GM23338 (cell line): ENCODE results near the gene ZNF225. TPM values are rescaled to one million over a fixed set of nuclear protein-coding genes. Genes with fewer than 3 reads are reported as not detected.

Source experiments
- ATAC-seq: fragments of 200-7000 bp; cut with Tn5 transposase; 3 replicates; pipeline ENCODE4 v1.9.1; 2020
- DNase-seq: peaks from one replicate; pipeline ENCODE4 v3.0.0-alpha.2; 2015; ENCODE audit warnings: low spot score
- H2AFZ ChIP-seq: fragments of 200-600 bp; sonication (generic); 2 replicates; pipeline ENCODE4 v1.8.0; 2016; ENCODE audit warnings: antibody characterized with exemption, mild to moderate bottlenecking, moderate library complexity
- H3F3A ChIP-seq: fragments of 200-600 bp; sonication (generic); replicated peaks from 2 replicates; pipeline ENCODE4 v1.8.0; 2017; ENCODE audit warnings: antibody characterized with exemption, mixed run types, low read depth
- H3K27ac ChIP-seq: fragments of 200-600 bp; sonication (generic); 2 replicates; pipeline ENCODE4 v1.6.1; 2016; ENCODE audit warnings: low read depth
- H3K27me3 ChIP-seq: fragments of 200-600 bp; sonication (generic); 2 replicates; pipeline ENCODE4 v1.8.0; 2016; ENCODE audit warnings: mild to moderate bottlenecking, mixed run types, moderate library complexity; ENCODE audit not compliant: insufficient read depth
- H3K36me3 ChIP-seq: fragments of 200-600 bp; sonication (generic); 2 replicates; pipeline ENCODE4 v1.8.0; 2016; ENCODE audit warnings: mild to moderate bottlenecking; ENCODE audit not compliant: insufficient read depth
- H3K4me1 ChIP-seq: fragments of 200-600 bp; sonication (generic); 2 replicates; pipeline ENCODE4 v1.8.0; 2016; ENCODE audit warnings: mild to moderate bottlenecking, moderate library complexity; ENCODE audit not compliant: insufficient read depth
- H3K4me2 ChIP-seq: fragments of 200-600 bp; sonication (generic); 2 replicates; pipeline ENCODE4 v1.7.1; 2017; ENCODE audit warnings: mixed run types
- H3K4me3 ChIP-seq: fragments of 200-600 bp; sonication (generic); 2 replicates; pipeline ENCODE4 v1.6.1; 2016; ENCODE audit warnings: mixed run types
- H3K79me2 ChIP-seq: fragments of 200-600 bp; sonication (generic); replicated peaks from 2 replicates; pipeline ENCODE4 v1.8.0; 2017; ENCODE audit warnings: mild to moderate bottlenecking; ENCODE audit not compliant: insufficient read depth
- H3K9me2 ChIP-seq: fragments of 200-600 bp; sonication (generic); 2 replicates; pipeline ENCODE4 v1.8.0; 2017; ENCODE audit not compliant: insufficient read depth
- H4K20me1 ChIP-seq: fragments of 200-600 bp; sonication (generic); replicated peaks from 2 replicates; pipeline ENCODE4 v1.8.0; 2017; ENCODE audit warnings: mild to moderate bottlenecking; ENCODE audit not compliant: insufficient read depth
- H3K27ac Mint-ChIP-seq: 2 replicates; pipeline ENCODE4 v1.8.0; 2020; ENCODE audit warnings: inconsistent platforms, mild to moderate bottlenecking, moderate library complexity, mixed read lengths
- H3K27me3 Mint-ChIP-seq: 3 replicates; pipeline ENCODE4 v1.8.0; 2022; ENCODE audit warnings: low read depth, mild to moderate bottlenecking, moderate library complexity, mixed read lengths, inconsistent platforms; ENCODE audit not compliant: insufficient read depth, poor library complexity
- H3K36me3 Mint-ChIP-seq: 3 replicates; pipeline ENCODE4 v1.8.0; 2021; ENCODE audit warnings: low read depth, mild to moderate bottlenecking, inconsistent platforms, moderate library complexity, mixed read lengths
- H3K4me1 Mint-ChIP-seq: 3 replicates; pipeline ENCODE4 v1.8.0; 2020; ENCODE audit warnings: mild to moderate bottlenecking, inconsistent platforms, mixed read lengths
- H3K4me3 Mint-ChIP-seq: 3 replicates; pipeline ENCODE4 v1.8.0; 2021; ENCODE audit warnings: moderate library complexity, mild to moderate bottlenecking, inconsistent platforms, mixed read lengths
- H3K9me3 Mint-ChIP-seq: 3 replicates; pipeline ENCODE4 v1.8.0; 2020; ENCODE audit warnings: moderate library complexity, mild to moderate bottlenecking, inconsistent platforms, mixed read lengths
- CREB1 ChIP-seq: fragments of 250-450 bp; sonication (Bioruptor Pico); IDR thresholded peaks from 2 replicates; pipeline ENCODE4 v1.5.0; 2020; ENCODE audit warnings: low read depth, mild to moderate bottlenecking, moderate library complexity
- EZH2 ChIP-seq: fragments of 200-600 bp; sonication (generic); IDR thresholded peaks from one replicate; pipeline ENCODE4 v1.8.0; 2017; ENCODE audit warnings: antibody characterized with exemption, mild to moderate bottlenecking, low read depth; ENCODE audit not compliant: unreplicated experiment
- JUNB ChIP-seq: IDR thresholded peaks from one replicate; pipeline ENCODE4 v1.6.1; 2016; ENCODE audit warnings: antibody characterized with exemption; ENCODE audit not compliant: unreplicated experiment
- NANOG ChIP-seq: IDR thresholded peaks from 2 replicates; pipeline ENCODE4 v1.6.1; 2016; ENCODE audit warnings: antibody characterized with exemption, borderline replicate concordance
- POLR2AphosphoS5 ChIP-seq: IDR thresholded peaks from 2 replicates; pipeline ENCODE4 v1.6.1; 2016; ENCODE audit warnings: antibody characterized with exemption, low read depth
- REST ChIP-seq: IDR thresholded peaks from one replicate; pipeline ENCODE4 v1.6.1; 2018; ENCODE audit warnings: antibody characterized with exemption; ENCODE audit not compliant: unreplicated experiment
- STAT1 ChIP-seq: IDR thresholded peaks from one replicate; pipeline ENCODE4 v1.6.1; 2016; ENCODE audit warnings: antibody characterized with exemption; ENCODE audit not compliant: unreplicated experiment
- ZNF114 ChIP-seq: fragments of 250-450 bp; sonication (Bioruptor Pico); IDR thresholded peaks from 2 replicates; pipeline ENCODE4 v1.5.0; 2020; ENCODE audit warnings: mild to moderate bottlenecking, moderate library complexity
- ZNF331 ChIP-seq: fragments of 250-450 bp; sonication (Bioruptor Pico); IDR thresholded peaks from 2 replicates; pipeline ENCODE4 v1.5.0; 2020; ENCODE audit warnings: low read depth, mild to moderate bottlenecking, moderate library complexity
- ZNF462 ChIP-seq: fragments of 250-450 bp; sonication (Bioruptor Pico); IDR thresholded peaks from 2 replicates; pipeline ENCODE4 v1.5.0; 2020; ENCODE audit warnings: mild to moderate bottlenecking, moderate library complexity
- polyA plus RNA-seq: library from polyadenylated mRNA; unstranded; fragments of >200 nt; fragmentation: Nextera tagmentation; extraction: Ambion mirVana; gene quantifications from 2 replicates; pipeline ENCODE4 v1.2.1, GENCODE V29; 2016
- total RNA-seq: library from RNA; depleted of rRNA; stranded (reverse); fragments of >200 nt; shearing (Covaris generic); gene quantifications from 2 replicates; pipeline ENCODE4 v1.2.3, GENCODE V29; 2014

The ZNF225 gene
- total and polyA plus RNA-seq, 2 experiments from 2014 or later, result 1.8 to 4.8 TPM

- DNase-seq (no peak), ATAC-seq (no peak)
- Mint-ChIP-seq H3K4me3 (no peak overlapping the region), H3K27ac (no peak overlapping the region), H3K27me3 (peaks cover 3% of the 10 kb centered on the region), H3K4me1 (no peaks in the 10 kb centered on the region), H3K36me3 (peaks cover 13% of the 10 kb centered on the region), H3K9me3 (peaks cover 18% of the 10 kb centered on the region)
- H4K20me1 ChIP-seq, result peaks cover 5% of the 10 kb centered on the region; the same call in 1 of the 2 replicates
- no peaks in the 10 kb centered on the region for H3F3A ChIP-seq
- TF ChIP-seq NANOG, result no peak
- TF ChIP-seq EZH2, result no peak
- no peak for TF ChIP-seq ZNF114 (CRISPR knock-in tag)
- no peak for TF ChIP-seq ZNF462 (CRISPR knock-in tag)
- no peak for TF ChIP-seq STAT1
- TF ChIP-seq ZNF331 (CRISPR knock-in tag), result no peak
- TF ChIP-seq REST, result no peak
- no peak for TF ChIP-seq CREB1 (CRISPR knock-in tag)
- TF ChIP-seq POLR2AphosphoS5, result no peak
- no peak for TF ChIP-seq JUNB
- H3K9me2 ChIP-seq, result 0 out of 2 replicates have a peak, but pooled peaks cover 2% of the 10 kb centered on the region
- no peak overlapping the region for H3K4me2 ChIP-seq
- H3K27ac ChIP-seq, result no peak overlapping the region
- no peak overlapping the region for H3K4me3 ChIP-seq
- no peaks in the 10 kb centered on the region for H3K79me2 ChIP-seq
- H3K4me1 ChIP-seq, result no peaks in the 10 kb centered on the region
- H3K27me3 ChIP-seq, result no peaks in the 10 kb centered on the region
- H2AFZ ChIP-seq, result no peak overlapping the region
- H3K36me3 ChIP-seq, result peaks cover 19% of the 10 kb centered on the region
Measured at GRCh38 chr19:44131955-44132354, 18.8 kb downstream of the ZNF225 start.
